Measurements from ENCODE around the gene PDXDC1. TPM values are rescaled to one million over a fixed set of nuclear protein-coding genes. Genes with fewer than 3 reads are reported as not detected.

Gene PDXDC1
- total RNA-seq, 1 donor: 61.0 TPM

DNA sequence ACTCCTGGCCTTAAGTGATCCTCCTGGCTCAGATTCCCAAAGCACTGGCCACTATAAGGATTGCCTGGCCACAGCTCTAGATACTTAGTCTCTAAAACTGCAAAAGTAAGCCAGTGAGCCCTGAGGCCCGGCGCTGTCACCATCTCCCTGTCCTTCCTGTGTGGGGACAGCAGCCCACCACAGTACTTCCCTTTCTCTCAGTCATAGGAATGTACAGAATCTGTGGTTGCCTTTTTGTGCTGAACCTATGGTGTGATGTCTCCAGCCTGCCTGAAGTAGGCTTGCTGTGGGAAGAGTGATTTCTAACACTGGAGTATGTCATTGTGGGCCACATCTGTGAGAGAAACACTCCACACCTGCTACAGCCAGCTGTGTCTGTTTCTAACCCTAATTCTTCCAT, 56.4 kb downstream of the PDXDC1 start:
- DNase-seq (ENCODE audit: low read depth): no peak
- TF ChIP-seq, protein P1, sequence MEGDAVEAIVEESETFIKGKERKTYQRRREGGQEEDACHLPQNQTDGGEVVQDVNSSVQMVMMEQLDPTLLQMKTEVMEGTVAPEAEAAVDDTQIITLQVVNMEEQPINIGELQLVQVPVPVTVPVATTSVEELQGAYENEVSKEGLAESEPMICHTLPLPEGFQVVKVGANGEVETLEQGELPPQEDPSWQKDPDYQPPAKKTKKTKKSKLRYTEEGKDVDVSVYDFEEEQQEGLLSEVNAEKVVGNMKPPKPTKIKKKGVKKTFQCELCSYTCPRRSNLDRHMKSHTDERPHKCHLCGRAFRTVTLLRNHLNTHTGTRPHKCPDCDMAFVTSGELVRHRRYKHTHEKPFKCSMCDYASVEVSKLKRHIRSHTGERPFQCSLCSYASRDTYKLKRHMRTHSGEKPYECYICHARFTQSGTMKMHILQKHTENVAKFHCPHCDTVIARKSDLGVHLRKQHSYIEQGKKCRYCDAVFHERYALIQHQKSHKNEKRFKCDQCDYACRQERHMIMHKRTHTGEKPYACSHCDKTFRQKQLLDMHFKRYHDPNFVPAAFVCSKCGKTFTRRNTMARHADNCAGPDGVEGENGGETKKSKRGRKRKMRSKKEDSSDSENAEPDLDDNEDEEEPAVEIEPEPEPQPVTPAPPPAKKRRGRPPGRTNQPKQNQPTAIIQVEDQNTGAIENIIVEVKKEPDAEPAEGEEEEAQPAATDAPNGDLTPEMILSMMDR (IDR thresholded peaks at IDR 0.05; ENCODE audit: insufficient read depth, low read length): no peak
- no peak overlapping the region for H3K4me3 ChIP-seq (ENCODE audit: low read depth, low read length)

DNA sequence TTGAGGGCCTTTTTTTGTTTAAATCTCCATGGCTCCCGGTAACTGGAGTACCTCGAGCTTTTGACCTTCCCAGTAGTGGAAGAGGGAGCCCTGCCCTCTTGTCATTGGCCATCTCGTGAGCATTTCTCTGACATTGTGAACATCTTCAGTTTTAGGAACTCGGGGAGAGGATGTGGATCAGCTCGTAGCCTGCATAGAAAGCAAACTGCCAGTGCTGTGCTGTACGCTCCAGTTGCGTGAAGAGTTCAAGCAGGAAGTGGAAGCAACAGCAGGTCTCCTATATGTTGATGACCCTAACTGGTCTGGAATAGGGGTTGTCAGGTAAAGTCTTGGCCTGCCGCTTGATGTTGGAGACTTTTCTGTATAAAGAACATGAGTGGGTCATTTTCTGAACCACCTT, 56.8 kb downstream of the PDXDC1 start:
- no peak for DNase-seq (ENCODE audit: low read depth)
- TF ChIP-seq, protein P1 (IDR thresholded peaks at IDR 0.05; ENCODE audit: insufficient read depth, low read length): no peak
- no peak overlapping the region for H3K4me3 ChIP-seq (ENCODE audit: low read depth, low read length)

DNA sequence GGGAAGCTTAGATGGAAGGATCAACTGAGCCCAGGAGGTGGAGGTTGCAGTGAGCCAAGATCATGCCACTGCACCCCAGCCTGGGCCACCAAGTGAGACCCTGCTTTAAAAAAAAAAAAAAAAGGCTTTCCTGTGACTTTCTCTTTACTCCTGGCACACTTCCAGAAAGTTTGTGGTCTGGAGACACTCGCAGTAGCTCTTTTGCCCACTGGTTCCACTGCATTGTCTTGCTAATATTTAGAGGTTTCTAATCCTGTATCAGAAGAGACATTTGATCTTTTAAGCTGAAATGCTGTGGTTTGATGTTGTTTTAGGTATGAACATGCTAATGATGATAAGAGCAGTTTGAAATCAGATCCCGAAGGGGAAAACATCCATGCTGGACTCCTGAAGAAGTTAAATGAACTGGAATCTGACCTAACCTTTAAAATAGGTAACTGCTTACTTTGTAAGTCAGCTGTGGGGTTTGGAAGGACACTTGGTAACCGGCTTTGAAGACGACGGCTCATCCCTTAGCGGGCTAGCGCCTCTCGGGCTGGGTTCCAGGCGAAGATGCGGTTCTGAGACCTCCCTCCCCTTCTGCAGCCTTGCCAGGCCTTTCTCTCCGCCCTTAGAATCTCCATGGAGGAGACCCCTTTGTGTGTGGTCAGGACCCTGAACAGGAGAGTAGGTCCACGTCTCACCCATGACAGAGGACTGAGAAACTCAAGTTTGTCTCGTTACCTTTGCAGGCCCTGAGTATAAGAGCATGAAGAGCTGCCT, 57.9 kb downstream of the PDXDC1 start:
- H3K4me3 ChIP-seq (ENCODE audit: low read depth, low read length): no peak overlapping the region
- DNase-seq (ENCODE audit: low read depth): no peak
- TF ChIP-seq, protein P1 (IDR thresholded peaks at IDR 0.05; ENCODE audit: insufficient read depth, low read length): no peak

DNA sequence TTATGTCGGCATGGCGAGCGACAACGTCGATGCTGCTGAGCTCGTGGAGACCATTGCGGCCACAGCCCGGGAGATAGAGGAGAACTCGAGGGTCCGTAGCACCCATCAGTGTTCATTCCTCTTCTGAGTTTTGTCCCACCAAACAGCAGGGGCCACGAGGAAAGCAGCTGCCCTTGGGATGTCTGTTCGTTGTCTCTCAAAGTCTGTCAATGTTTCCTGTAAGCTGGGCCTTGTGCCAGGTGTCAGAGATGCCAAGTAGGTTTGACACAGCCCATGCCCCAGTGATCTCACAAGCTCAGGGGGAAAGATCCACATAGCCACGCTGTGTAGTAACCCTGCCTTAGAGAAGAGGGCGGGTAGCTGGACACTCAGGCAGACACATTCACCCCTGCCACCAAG, 58.5 kb downstream of the PDXDC1 start:
- H3K4me3 ChIP-seq (ENCODE audit: low read depth, low read length): no peak overlapping the region
- DNase-seq (ENCODE audit: low read depth): no peak
- TF ChIP-seq, protein P1 (IDR thresholded peaks at IDR 0.05; ENCODE audit: insufficient read depth, low read length): no peak

DNA sequence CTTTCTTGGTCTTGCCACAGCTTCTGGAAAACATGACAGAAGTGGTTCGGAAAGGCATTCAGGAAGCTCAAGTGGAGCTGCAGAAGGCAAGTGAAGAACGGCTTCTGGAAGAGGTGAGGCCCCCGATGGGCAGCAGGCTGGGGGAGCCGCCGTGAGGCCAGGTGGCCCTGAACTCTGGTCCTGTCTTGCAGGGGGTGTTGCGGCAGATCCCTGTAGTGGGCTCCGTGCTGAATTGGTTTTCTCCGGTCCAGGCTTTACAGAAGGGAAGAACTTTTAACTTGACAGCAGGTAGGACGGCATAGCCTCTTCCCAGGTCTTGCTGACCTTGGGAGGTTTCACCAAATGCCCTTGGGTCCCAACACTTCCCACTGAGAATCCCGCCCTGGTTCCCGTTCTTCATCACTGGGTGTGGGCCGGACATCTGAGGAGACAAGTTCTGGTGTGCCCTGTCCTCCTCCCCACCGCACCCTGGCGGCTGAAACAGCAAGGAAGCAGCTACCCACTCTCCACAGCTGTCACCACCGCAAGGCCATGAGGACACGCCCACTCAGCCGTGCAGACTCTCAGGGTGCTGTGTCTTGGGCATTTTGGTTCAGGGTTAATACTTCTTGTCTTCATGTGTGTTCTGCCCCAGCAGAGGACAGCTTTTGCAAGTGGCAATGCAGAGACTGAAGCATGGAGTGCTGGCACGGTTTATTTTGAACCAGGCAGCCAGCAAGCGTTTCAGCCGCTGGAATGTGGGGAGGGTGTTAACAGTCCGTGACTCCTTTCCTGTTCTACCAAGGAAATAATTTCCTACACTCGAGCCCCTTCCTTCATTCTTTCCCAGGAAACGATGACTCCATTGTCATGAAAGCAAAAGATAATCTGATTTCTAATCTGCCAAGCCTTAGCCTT, 59.7 kb downstream of the PDXDC1 start:
- no peak overlapping the region for H3K4me3 ChIP-seq (ENCODE audit: low read depth, low read length)
- TF ChIP-seq, protein P1 (IDR thresholded peaks at IDR 0.05; ENCODE audit: insufficient read depth, low read length): no peak
- no peak for DNase-seq (ENCODE audit: low read depth)

DNA sequence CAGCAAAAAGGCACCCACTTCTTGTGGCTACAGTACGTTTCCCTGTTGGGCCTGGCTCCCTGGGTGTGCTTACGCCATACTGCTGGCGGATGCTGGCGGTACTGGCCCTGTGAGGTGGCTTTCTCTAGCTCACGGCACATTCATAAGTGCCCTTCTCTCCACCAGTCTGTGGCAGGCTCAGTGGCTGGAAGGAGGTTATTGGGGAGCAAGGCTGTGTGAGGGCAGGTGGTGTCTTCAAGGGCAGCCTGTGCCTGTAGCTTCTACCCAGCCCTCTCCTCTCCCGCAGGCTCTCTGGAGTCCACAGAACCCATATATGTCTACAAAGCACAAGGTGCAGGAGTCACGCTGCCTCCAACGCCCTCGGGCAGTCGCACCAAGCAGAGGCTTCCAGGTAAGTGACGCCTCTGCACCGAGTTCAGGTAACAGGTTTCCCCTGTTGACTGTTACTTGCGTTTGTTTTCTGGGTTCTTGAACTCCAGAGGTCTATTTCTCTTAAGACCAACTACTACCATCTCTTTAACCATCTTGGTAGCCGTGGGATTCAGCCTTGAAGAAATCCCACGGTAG, 60.4 kb downstream of the PDXDC1 start:
- TF ChIP-seq, protein P1 (IDR thresholded peaks at IDR 0.05; ENCODE audit: insufficient read depth, low read length): no peak
- no peak for DNase-seq (ENCODE audit: low read depth)
- no peak overlapping the region for H3K4me3 ChIP-seq (ENCODE audit: low read depth, low read length)

Measured in fibroblast of the aortic adventitia (primary cell).